GM12878 (cell line): ENCODE measurements around the gene ZNF653.
A peak's percentile ranks its signal among the peaks of the same experiment; 100 is the strongest.

Experiments used
- HDAC6 ChIP-seq: fragments of 200-600 bp; sonication (generic); IDR thresholded peaks from one replicate; pipeline ENCODE4 v1.8.0; 2017; ENCODE audit warnings: antibody characterized with exemption; ENCODE audit not compliant: unreplicated experiment
- JUNB ChIP-seq: IDR thresholded peaks from 2 replicates; pipeline ENCODE4 v1.6.1; 2016; ENCODE audit warnings: antibody characterized with exemption, mild to moderate bottlenecking
- MTA3 ChIP-seq: IDR thresholded peaks from 2 replicates; pipeline ENCODE4 v1.6.1; 2012; ENCODE audit warnings: low read length, inconsistent platforms, borderline replicate concordance
- POLR2A ChIP-seq: IDR thresholded peaks from 2 replicates; pipeline ENCODE4 v1.6.1; 2011; ENCODE audit warnings: low read depth, mild to moderate bottlenecking, low read length
- POLR2AphosphoS5 ChIP-seq: IDR thresholded peaks from 2 replicates; pipeline ENCODE4 v1.6.1; 2011; ENCODE audit warnings: mild to moderate bottlenecking, low read length, inconsistent platforms
- RAD21 ChIP-seq: IDR thresholded peaks from 2 replicates; pipeline ENCODE4 v1.6.1; 2011; ENCODE audit warnings: mild to moderate bottlenecking, low read depth, low read length, moderate library complexity; ENCODE audit not compliant: insufficient read depth
- SMC3 ChIP-seq: IDR thresholded peaks from 2 replicates; pipeline ENCODE4 v1.6.1; 2011; ENCODE audit warnings: low read length, improper control_type of control experiment, borderline replicate concordance
- TARDBP ChIP-seq: IDR thresholded peaks from 2 replicates; pipeline ENCODE4 v1.6.1; 2016; ENCODE audit warnings: borderline replicate concordance
- ZNF274 ChIP-seq: IDR thresholded peaks from one replicate; pipeline ENCODE4 v1.8.0; 2011; ENCODE audit not compliant: insufficient read length, insufficient read depth
- TF ChIP-seq, protein P1 (sequence below): IDR thresholded peaks from 2 replicates; pipeline ENCODE4 v1.6.1; 2012; ENCODE audit warnings: low read depth, low read length, improper control_type of control experiment
- TF ChIP-seq, protein P2 (sequence below): fragments of 450-650 bp; IDR thresholded peaks from 2 replicates; pipeline ENCODE4 v1.6.1; 2017; ENCODE audit warnings: borderline replicate concordance
- TF ChIP-seq, protein P3 (sequence below), 3 experiments: IDR thresholded peaks in 2 of 3; conservative IDR thresholded peaks in 1 of 3; 2 replicates each; pipeline ENCODE4 v1.5.1; 2011; ENCODE audit warnings: low read depth in 3 of 3, low read length in 3 of 3, mild to moderate bottlenecking in 3 of 3, control low read depth in 2 of 3, moderate library complexity in 2 of 3, inconsistent platforms in 1 of 3, mixed read lengths in 1 of 3; ENCODE audit not compliant: control insufficient read depth in 2 of 3, insufficient read depth in 1 of 3; ENCODE audit errors: extremely low read depth in 1 of 3
- TF ChIP-seq, protein P4 (sequence below): IDR thresholded peaks from 2 replicates; pipeline ENCODE4 v1.6.1; 2012; ENCODE audit warnings: mild to moderate bottlenecking, low read depth, low read length

DNA sequence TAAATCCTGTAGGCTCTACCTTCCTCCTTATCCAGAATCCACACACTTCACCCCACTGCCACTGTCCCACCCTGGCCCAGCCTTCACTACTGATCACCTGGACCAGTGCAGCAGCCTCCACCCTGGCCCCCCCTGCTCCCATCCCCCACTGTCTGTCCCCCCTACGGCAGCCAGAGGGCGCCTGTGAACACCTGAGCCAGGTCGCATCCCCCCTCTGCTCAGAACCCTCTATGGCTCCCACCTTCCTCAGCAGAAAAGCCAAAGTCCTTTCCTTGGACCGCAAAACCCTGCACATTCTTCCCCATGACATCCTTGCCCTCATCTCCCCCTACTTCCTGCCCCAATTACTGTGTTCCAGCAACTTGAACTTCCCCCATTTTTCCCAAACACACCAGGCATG, 45.4 kb downstream of the ZNF653 start:
- TF ChIP-seq, protein P1, sequence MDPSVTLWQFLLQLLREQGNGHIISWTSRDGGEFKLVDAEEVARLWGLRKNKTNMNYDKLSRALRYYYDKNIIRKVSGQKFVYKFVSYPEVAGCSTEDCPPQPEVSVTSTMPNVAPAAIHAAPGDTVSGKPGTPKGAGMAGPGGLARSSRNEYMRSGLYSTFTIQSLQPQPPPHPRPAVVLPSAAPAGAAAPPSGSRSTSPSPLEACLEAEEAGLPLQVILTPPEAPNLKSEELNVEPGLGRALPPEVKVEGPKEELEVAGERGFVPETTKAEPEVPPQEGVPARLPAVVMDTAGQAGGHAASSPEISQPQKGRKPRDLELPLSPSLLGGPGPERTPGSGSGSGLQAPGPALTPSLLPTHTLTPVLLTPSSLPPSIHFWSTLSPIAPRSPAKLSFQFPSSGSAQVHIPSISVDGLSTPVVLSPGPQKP = no peak
- TF ChIP-seq, protein P2, sequence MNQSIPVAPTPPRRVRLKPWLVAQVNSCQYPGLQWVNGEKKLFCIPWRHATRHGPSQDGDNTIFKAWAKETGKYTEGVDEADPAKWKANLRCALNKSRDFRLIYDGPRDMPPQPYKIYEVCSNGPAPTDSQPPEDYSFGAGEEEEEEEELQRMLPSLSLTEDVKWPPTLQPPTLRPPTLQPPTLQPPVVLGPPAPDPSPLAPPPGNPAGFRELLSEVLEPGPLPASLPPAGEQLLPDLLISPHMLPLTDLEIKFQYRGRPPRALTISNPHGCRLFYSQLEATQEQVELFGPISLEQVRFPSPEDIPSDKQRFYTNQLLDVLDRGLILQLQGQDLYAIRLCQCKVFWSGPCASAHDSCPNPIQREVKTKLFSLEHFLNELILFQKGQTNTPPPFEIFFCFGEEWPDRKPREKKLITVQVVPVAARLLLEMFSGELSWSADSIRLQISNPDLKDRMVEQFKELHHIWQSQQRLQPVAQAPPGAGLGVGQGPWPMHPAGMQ = no peak
- TF ChIP-seq, protein P3, sequence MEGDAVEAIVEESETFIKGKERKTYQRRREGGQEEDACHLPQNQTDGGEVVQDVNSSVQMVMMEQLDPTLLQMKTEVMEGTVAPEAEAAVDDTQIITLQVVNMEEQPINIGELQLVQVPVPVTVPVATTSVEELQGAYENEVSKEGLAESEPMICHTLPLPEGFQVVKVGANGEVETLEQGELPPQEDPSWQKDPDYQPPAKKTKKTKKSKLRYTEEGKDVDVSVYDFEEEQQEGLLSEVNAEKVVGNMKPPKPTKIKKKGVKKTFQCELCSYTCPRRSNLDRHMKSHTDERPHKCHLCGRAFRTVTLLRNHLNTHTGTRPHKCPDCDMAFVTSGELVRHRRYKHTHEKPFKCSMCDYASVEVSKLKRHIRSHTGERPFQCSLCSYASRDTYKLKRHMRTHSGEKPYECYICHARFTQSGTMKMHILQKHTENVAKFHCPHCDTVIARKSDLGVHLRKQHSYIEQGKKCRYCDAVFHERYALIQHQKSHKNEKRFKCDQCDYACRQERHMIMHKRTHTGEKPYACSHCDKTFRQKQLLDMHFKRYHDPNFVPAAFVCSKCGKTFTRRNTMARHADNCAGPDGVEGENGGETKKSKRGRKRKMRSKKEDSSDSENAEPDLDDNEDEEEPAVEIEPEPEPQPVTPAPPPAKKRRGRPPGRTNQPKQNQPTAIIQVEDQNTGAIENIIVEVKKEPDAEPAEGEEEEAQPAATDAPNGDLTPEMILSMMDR (IDR thresholded peaks at IDR 0.05 in 2 of 3, conservative IDR thresholded peaks at IDR 0.05 in 1 of 3; ENCODE audit: control insufficient read depth in 2 of 3, extremely low read depth in 1 of 3, insufficient read depth in 1 of 3, low read depth in 3 of 3, low read length in 3 of 3) = peak; percentile 23 to 44 (median 32); a peak in 5 of 6 replicates
- no peak for TF ChIP-seq MTA3
- TF ChIP-seq ZNF274 = no peak
- TF ChIP-seq SMC3 = 0 out of 2 replicates have a peak, but pooled peaks have one; percentile 16
- no peak for TF ChIP-seq POLR2A
- TF ChIP-seq TARDBP = no peak
- TF ChIP-seq HDAC6 = no peak
- no peak for TF ChIP-seq JUNB
- TF ChIP-seq POLR2AphosphoS5 = no peak
- no peak for TF ChIP-seq RAD21
- TF ChIP-seq, protein P4, sequence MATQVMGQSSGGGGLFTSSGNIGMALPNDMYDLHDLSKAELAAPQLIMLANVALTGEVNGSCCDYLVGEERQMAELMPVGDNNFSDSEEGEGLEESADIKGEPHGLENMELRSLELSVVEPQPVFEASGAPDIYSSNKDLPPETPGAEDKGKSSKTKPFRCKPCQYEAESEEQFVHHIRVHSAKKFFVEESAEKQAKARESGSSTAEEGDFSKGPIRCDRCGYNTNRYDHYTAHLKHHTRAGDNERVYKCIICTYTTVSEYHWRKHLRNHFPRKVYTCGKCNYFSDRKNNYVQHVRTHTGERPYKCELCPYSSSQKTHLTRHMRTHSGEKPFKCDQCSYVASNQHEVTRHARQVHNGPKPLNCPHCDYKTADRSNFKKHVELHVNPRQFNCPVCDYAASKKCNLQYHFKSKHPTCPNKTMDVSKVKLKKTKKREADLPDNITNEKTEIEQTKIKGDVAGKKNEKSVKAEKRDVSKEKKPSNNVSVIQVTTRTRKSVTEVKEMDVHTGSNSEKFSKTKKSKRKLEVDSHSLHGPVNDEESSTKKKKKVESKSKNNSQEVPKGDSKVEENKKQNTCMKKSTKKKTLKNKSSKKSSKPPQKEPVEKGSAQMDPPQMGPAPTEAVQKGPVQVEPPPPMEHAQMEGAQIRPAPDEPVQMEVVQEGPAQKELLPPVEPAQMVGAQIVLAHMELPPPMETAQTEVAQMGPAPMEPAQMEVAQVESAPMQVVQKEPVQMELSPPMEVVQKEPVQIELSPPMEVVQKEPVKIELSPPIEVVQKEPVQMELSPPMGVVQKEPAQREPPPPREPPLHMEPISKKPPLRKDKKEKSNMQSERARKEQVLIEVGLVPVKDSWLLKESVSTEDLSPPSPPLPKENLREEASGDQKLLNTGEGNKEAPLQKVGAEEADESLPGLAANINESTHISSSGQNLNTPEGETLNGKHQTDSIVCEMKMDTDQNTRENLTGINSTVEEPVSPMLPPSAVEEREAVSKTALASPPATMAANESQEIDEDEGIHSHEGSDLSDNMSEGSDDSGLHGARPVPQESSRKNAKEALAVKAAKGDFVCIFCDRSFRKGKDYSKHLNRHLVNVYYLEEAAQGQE = no peak
